Hematopoietic multipotent progenitor cell (in vitro differentiated cells): ENCODE measurements around the gene ISG15. TPM values are rescaled to one million over a fixed set of nuclear protein-coding genes. Genes with fewer than 3 reads are reported as not detected.
"Not testable (repeated sequence)": the region's sequence is repeated elsewhere in the genome, so short reads cannot be mapped to it uniquely, and the experiment has no call there.

ENCODE experiments used
- DNase-seq, 3 donors: peaks; one replicate each; pipeline ENCODE4 v3.0.0-alpha.2; 2011 to 2015; ENCODE audit warnings: low read depth in 2 of 3, low spot score in 2 of 3
- small RNA-seq: library from RNA; depleted of rRNA; stranded (forward); fragments of <200 nt; gene quantifications from one replicate; pipeline ENCODE3, GENCODE V24; 2012
- total RNA-seq: library from RNA; depleted of rRNA; stranded (reverse); fragments of >200 nt; gene quantifications from one replicate; pipeline ENCODE4 v1.2.3, GENCODE V29; 2012

ISG15 gene
- total RNA-seq, 1 donor: 76.2 TPM

- DNase-seq: no peak
Measured at GRCh38 chr1:1055841-1056736, 42.8 kb downstream of the ISG15 start.

GRCh38 chr1:1057769-1058087 is 44.4 kb downstream of the ISG15 start:
- DNase-seq: not testable (repeated sequence)

- no peak for DNase-seq
Measured at GRCh38 chr1:1058088-1058905, 45.0 kb downstream of the ISG15 start.

- peak in 2 of 3 donors; percentile 44 to 52 for DNase-seq
Measured at GRCh38 chr1:1058921-1059493, 45.7 kb downstream of the ISG15 start.

GRCh38 chr1:1059494-1060280 is 46.4 kb downstream of the ISG15 start:
- DNase-seq: peak; percentile 77 to 86 (median 81)

GRCh38 chr1:1060281-1061000 is 47.1 kb downstream of the ISG15 start:
- no peak for DNase-seq

GRCh38 chr1:1061682-1062345 is 48.5 kb downstream of the ISG15 start:
- DNase-seq: peak in 1 of 3 donors; percentile 62

GRCh38 chr1:1062348-1063163 is 49.3 kb downstream of the ISG15 start:
- DNase-seq: no peak

- DNase-seq: peak in 1 of 3 donors; percentile 35
Measured at GRCh38 chr1:1063261-1063944, 50.1 kb downstream of the ISG15 start.

Small RNA genes lying within 50 kb of the gene (small RNA-seq; reads per million reads assigned to genes)
- not detected for gene AL645608.3

Other genes with a start within 250 kb of the ISG15 start
- 0.54 TPM for gene SAMD11, start 89.6 kb upstream of the ISG15 start, total RNA-seq
- gene NOC2L, start 54.2 kb upstream of the ISG15 start, total RNA-seq: 68.1 TPM
- 3.0 TPM for gene KLHL17, start 52.9 kb upstream of the ISG15 start, total RNA-seq
- gene PLEKHN1, start 47.0 kb upstream of the ISG15 start, total RNA-seq: 0.54 TPM
- gene PERM1, start 31.4 kb upstream of the ISG15 start, total RNA-seq: under 0.01 TPM
- 4.8 TPM for gene HES4, start 13.4 kb upstream of the ISG15 start, total RNA-seq
- 3.8 TPM for gene AGRN, start 6.6 kb downstream of the ISG15 start, total RNA-seq
- not detected for gene RNF223, start 60.8 kb downstream of the ISG15 start, total RNA-seq
- gene C1orf159, start 102.6 kb downstream of the ISG15 start, total RNA-seq: 14.5 TPM
- gene TTLL10, start 160.4 kb downstream of the ISG15 start, total RNA-seq: 4.3 TPM
- gene TNFRSF18, start 193.1 kb downstream of the ISG15 start, total RNA-seq: 4.3 TPM
- 4.3 TPM for gene TNFRSF4, start 200.7 kb downstream of the ISG15 start, total RNA-seq
- 67.1 TPM for gene SDF4, start 218.5 kb downstream of the ISG15 start, total RNA-seq
- 38.5 TPM for gene B3GALT6, start 218.7 kb downstream of the ISG15 start, total RNA-seq
- 0.27 TPM for gene C1QTNF12, start 233.2 kb downstream of the ISG15 start, total RNA-seq